Effector CD8-positive, alpha-beta T cell (primary cell): Measurements from ENCODE around the gene HBM.
"Not testable (repeated sequence)": the region's sequence is repeated elsewhere in the genome, so short reads cannot be mapped to it uniquely, and the experiment has no call there.

Experiments
- DNase-seq: peaks from one replicate; lab custom pipeline; 2025; lab: John Stamatoyannopoulos, UW
- total RNA-seq, 4 experiments: gene quantifications; one replicate each; lab custom pipeline; 2026; lab: John Stamatoyannopoulos, UW

The HBM gene, protein sequence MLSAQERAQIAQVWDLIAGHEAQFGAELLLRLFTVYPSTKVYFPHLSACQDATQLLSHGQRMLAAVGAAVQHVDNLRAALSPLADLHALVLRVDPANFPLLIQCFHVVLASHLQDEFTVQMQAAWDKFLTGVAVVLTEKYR
- total RNA-seq = 0 reads per million in 4 experiments

DNA sequence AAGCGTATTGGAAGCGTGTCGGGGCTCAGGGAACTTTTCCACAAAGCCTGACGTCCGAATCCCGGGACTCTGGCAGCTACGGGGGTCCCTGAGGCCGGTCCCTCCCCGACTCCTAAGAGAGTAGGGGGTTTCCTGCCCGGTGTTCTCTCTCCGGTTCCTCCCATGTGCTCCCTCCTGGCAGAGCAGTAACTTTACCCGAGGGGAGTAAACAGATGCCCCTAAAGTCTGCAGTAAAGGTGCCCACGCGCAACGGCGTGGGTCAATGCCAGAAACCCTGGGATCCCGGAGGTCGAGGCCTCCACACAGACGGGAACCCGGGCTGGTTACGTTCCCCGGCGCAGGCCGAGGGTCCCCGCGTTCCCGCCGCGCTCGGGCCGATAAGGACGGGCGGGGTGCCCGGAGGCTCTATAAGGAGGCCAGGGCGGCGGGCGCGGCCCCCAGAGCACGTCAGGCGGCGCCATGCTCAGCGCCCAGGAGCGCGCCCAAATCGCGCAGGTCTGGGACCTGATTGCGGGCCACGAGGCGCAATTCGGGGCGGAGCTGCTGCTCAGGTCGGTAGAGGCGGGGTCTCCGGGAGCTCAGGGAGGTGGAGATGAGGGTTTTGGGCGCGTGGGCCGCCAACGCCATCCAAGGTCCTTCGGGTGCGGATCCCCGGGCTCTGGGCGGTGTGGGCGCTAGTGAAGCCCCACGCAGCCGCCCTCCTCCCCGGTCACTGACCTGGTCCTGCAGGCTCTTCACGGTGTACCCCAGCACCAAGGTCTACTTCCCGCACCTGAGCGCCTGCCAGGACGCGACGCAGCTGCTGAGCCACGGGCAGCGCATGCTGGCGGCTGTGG lies at the start of gene HBM:
TSS of gene HBM (plus strand) at position 440 of the 836 bp plus-strand sequence. CDS start at position 460, 20 bp downstream.
- no peak for DNase-seq

DNA sequence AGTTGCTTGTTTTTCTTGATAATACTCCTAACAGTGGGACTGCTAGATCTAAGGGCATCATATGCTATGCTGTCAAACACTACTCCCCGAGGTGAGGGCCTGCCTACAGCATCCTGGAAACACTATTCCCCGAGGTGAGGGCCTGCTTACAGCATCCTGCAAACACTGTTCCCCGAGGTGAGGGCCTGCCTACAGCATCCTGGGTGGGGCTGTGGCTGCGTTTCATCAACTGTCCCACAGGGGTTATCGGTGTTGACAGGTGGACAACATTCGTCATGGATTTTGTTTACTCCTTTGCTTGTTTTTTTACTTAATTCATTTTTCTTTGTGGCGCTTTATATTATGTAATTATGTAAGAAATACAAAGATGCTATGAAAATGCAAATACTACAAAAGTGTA lies 49.8 kb upstream of the HBM start:
- DNase-seq = no peak

DNA sequence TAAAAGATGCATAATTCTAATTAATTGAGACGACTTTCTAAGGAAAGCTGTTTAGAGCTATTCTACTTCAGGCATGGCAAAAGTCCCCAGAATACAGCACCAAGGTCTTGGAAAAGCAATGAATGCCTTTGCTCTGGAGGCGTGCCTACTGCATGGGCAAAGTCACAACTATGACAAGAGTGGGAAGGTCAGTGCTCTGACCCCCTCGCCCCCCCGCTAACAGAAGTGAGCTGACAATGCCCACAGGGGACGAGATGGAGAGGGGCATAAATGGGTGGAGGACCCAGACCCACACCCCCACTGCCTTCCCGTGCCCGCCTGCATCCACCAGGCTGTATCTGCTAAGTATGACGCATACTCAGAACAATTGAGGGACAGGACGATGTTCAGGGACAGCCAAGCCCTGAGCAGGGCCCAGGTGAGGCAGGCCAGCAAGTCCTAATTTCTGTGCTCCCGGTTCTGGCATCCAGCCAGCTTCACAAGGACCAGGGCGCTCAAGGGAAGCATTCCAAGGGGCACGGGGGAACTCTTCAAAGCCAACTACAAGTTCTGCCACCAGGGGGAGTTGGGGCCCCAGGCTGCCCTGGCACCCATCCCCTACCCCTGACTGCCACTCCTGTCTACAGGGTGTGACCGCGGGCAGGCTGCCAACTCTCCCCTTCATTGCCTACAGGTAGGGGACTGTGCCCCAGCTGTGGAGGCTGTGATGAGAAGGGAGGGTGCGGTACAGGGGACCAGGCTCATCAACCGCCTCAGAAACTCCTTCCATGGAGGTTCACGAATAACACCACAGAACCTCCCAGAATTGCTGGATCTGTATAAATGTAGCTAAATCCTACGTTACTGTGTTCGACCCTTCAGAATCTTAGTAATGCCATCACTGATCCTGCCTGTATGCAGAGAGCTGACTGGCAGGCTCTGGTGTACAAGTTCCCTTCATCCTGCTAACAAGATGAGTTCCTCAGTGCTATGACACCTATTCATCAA lies 48.1 kb upstream of the HBM start:
- peak; percentile 59 for DNase-seq

DNA sequence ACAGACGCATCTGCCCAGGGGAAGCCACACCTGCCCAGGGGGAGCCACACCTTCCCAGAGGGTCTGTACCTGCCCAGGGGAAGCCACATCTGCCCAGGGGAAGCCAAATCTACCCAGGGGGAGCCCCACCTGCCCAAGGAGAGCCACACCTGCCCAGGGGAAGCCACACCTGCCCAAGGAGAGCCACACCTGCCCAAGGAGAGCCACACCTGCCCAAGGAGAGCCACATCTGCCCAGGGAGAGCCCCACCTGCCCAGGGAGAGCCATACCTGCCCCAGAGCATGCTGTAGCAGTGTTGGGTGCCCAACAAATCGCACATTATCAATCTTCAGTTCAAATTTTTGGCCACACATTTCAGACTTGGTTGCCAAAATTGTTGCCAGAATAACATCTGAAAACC lies 46.9 kb upstream of the HBM start:
- DNase-seq = no peak

DNA sequence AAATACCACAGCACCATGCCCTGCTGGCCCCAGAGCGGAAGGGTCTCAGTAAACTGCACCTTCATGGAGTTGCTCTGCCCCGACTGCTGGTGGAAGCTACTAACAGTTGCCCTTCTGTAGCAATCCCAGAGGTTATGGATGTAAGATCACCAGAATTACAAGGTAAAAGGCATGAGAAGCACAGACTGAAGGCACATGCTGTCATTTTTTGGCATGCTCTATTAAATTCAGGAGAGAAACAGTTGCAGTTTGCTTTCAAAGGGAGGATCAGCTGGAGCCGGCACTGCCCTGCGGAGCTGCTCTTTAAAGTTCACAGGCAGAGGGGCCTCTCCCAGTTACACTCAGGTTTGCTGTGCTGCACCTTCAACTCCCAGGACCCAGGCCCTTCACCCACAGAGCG lies 46.5 kb upstream of the HBM start:
- no peak for DNase-seq

DNA sequence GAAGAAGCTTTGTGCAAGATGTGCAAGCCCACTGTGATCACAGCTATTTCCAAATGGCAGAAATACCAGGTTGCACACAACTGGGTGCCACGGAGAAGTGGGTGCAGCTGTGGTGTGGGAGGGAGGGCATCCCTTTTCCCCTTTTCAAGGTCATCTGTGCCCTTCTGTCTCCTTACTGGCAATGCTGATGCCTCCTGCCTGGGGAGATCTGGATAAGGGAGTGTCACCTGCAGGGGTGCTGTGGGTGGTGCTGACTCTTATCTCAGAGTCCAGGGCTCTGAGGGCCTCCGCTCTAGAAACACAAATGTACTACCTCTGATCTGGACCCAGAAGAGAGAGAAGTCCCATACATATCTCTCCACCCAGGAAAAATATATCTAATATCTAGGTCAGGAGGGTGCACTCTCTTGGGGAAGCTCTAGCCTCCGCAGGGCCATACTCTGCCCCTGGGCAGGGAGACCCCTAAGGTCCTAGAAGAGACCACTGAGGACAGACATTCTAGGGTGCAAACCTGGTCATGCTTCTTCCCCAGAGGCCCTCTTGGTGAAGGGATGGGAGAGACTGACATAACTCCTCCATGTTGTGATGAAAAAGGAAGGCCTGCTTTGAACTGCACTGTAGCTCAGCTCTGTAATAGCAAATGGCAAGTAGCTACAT lies 45.8 kb upstream of the HBM start:
- no peak for DNase-seq

DNA sequence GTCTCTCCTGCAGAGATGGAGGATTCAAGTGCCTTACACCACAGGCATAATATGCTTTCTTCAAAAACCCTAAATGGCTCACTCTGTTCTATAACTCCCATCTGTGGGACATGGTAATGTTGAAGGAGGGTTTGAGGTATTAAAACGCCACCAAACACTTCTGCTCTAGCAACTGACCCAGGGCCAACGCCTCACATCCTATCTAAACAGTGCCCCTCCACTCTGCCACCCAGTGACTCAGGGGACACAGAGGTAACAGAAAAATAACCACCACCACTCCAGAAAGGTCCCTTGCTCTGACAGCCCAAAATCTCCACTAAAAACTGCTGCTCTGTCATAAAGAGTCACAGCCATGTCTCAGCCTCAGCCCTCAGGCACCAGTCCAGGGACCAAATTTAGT lies 45.0 kb upstream of the HBM start:
- DNase-seq = no peak

DNA sequence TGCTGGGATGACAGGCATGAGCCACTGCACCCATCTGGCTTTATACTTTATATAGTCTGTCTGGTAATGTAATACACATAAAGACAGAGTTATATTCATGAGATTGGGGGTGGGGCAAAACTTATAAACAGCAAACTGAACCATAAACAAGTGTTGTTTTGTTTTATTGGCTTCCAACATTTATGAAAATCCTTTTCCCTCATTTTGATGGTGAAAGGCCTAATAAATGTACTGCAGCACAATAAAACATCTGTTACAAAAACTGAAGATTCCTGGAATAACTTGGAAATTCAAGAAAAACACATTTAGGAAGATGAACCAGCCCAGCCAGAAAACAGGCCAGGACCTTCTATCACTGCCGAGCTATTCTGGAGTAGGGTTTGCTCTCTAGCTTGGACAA lies 43.4 kb upstream of the HBM start:
- DNase-seq = no peak

DNA sequence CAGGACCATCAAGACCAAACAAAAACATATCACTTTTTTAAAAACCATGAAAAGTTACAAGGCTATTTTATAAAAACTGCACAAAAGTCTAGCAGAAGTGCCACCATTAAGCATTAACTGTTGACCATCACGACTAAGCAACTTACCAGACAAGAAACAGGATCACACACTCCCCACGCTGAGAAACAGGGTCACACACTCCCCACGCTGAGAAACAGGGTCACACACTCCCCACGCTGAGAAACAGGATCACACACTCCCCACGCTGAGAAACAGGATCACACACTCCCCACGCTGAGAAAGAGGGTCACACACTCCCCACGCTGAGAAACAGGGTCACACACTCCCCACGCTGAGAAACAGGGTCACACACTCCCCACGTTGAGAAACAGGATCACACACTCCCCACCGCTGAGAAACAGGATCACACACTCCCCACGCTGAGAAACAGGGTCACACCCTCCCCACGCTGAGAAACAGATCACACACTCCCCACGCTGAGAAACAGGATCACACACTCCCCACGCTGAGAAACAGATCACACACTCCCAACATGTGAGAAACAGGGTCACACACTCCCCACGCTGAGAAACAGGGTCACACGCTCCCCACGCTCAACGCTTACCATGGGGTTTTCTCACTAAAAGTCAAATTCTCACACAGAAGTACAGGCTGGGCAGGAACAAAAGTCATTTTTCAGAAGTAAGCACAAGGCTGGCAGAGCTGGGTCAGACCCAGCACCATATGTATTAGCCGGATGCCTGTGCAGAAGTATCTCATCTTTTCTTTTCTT lies 42.0 kb upstream of the HBM start:
- not testable (repeated sequence) for DNase-seq

DNA sequence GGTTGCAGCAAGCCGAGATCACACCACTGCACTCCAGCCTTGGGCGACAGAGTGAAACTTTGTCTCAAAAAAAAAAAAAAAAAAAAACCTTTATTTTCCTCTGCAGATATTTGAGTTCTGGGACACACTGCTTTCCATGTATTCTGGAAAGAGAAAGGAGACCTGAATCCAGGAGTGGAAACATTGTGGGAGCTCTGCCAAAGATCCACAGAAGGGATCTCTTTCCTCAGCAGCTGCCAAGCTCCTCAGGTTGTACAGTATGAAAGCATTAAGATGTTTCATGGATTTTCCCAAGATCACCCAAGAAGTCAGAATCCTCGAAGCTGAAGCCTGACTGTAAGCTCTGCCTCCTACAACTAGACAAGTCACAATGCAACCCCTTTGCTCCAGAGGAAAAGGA lies 40.8 kb upstream of the HBM start:
- no peak for DNase-seq

DNA sequence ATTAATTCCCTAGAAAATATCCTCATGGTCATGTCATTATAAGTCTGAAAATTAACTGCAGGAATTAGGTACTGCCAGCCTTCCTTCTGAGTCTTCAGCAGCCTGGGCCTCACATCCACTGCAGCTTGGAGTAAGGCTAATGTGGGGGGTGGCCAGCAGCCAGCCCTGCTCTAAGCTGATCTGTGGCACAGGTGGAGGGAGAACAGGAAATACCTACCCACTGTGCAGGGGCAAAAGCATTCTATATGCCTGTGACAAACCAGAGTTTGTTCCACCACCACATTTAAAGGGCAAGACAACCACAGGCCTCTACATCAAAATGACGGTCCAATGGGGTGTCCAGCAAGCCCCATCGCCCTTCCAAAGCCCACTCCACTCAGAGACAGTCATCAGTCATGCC lies 36.7 kb upstream of the HBM start:
- DNase-seq = no peak

DNA sequence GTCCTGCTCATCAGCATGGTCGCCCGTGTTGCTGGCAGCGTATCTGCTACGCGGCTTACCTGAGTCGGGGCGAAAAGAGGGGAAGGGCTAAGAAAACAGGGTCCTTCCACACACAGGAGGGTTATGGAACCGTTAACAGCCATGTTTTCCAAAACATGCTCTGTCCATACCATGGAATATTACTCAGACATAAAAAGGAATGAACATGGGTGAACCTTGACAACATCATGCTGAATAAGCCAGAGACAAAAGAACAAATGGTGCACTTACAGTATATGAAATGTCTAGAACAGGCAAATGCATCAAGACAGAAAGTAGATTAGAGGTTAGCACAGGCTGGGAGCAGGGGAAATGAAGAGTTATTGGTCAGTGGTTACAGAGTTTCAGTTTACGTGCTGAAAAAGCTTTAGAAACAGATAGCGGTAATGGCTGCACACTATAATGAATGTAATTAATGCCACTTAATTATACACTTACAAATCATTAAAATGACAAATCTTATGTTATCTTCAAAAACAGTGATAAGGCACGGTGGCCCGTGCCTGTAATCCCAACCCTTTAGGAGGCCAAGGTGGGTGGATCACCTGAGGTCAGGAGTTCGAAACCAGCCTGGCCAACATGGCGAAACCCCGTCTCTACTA lies 35.1 kb upstream of the HBM start:
- no peak for DNase-seq

DNA sequence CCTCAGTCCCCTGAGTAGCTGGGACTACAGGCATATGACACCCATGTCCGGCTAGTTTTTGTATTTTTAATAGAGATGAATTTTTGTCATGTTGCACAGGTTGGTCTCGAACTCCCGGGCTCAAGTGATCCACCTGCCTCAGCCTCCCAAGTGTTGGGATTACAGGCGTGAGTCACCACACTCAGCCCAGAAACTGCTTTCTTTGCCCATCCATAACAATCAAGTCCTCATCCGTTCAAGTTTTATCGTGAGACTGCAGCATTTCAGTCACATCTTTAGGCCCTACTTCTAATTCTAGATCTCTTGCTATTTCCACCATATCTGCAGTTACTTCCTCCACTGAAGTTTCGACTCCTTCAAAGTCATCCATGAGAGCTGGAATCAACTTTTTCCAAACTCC lies 33.7 kb upstream of the HBM start:
- DNase-seq = no peak

DNA sequence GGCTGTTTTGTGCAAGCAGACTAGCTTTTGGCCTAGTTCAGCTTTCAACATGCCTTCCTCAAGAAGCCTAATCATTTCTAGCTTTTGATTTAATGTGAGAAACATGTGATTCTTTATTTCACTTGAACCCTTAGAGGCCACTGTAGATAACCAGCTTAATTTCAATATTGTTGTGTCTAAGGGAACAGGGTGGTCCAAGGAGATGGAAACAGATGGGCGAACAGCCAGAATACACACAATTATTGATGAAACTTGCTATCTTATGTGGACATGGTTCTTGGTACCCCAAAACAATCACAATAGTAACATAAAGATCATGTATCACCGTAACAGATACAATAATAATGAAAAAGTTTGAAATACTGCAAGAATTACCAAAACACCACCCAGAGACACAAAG lies 32.1 kb upstream of the HBM start:
- DNase-seq = no peak

DNA sequence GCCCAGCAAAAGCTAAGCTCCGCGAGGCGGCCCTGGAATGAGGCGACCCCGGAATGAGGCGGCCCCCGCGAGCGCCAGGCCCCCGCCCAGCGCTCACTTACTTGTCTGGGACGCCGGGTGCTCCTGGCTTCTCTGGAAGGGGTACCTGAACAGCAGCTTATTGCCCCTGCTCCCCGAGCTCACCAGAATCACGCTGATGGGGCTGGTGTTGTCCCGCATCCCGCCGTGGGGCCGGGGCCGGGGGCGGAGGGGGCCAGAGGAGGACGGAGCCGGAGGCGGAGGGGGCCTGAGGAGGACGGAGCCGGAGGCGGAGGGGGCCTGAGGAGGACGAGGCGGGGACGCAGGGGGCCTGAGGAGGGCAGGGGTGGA lies 27.7 kb upstream of the HBM start:
- peak; percentile 15 for DNase-seq

DNA sequence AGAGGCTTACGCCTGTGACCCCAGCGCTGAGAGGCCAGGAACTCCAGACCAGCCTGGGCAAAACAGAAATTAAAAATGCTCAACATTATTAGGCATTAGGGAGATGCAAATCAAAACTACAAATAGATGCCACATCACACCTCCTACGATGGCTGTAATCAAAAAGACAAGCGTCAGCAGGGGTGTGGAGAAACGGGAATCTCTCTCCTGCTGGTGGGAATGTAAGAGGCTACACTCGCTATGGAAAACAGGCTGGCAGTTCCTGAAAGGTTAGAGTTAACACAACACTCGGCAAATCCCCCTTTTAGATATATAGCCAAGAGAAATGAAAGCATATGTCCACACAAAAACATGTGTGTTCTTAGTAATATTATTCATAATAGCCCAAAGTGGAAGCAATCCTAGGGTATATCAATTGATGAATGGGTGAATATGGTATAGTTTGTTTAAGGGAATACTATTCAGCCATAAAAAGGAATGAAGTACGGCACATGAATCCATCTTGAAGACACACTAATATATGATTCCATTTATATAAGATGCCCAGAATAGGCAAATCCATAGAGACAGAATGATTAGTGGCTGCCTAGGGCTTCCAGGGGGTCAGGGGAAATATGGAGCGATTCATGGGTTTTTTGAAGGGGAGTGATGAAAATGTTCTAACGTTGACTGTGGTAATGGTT lies 25.5 kb upstream of the HBM start:
- DNase-seq = no peak

DNA sequence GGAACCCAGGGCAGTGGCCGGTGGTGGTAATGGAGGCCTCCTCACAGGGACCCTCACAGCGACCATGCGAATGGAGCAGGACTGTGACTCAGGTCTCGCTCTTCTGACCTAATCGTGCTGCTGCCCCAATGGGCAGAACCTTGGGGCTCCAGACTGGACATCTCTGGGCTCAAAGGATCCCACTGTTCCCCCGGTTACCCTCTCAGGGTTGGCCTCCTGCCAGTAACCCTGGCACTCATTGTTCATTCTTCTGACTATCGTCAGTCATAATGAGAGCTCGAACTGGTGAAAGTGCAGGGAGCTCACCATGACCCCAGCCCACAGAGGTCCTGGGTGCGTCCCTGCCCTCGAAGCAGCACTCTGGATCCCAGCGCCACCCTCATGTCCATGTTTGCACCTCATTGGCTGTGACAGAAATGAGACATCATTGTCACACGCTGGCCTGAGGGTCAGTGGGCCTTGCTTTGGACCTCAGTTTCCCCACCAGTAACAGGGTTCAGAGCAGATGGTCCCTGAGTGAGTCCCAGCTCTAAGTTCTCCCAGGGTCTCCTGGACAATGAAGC lies 23.3 kb upstream of the HBM start:
- DNase-seq = no peak

DNA sequence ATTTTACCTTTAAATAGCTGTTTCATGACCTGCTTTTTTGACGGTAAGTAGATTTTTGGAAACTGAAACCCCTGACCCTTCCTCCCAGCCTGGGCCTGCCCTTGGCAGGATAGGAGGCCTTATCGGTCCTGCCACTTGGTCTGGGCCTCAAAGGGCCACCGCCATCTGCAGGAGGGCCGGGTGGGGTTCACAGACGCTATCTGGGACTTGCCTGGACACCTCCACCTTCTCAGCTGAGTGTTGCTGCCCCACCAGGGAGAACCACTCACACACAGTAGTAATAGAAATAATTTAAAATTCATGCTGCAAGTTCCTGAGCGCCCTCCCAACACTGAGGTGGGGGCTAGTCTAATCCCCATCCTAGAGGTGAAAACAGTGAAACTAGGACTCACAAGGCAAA lies 22.7 kb upstream of the HBM start:
- no peak for DNase-seq

DNA sequence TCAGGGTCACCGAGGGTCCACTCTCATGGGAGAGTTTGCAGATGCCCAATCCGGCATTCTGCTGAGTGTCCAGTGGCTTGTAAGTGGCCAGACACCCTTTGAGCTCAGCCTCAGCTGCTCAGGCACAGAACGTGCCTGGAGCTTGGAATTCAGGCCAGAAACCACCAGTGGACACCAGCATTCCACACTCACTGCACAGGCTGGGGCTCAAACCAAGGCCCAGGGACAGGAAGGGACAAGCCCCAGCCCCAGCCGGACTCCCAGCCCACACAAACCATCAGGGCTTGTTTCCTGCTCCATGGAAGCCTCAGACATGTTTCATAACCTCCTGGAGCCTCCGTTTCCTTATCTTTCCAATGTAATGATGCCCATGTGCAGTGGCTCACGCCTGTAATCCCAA lies 22.3 kb upstream of the HBM start:
- DNase-seq = no peak

DNA sequence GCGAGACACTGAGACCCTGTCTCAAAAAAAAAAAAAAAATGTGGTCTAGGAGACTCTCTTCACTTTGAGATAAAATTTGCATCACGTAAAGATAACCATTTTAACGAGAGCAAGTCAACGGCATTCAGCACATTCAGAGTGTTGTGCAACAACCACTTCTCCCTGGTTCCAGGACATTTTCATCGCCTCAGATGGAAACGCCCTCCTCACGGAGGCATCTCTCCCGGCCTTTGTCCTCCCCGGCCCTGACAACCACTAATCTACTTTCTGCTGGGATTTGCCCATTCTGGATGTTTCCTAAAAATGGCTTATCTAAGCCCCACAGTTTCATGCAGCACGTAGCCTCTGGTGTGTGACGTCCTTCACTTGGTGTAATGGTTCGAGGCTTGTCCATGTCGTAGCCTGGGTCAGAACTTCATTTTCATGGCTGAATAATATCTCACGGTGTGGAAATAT lies 21.0 kb upstream of the HBM start:
- no peak for DNase-seq
